Measurements from ENCODE around the gene HAPSTR1.
"Not testable (repeated sequence)": the region's sequence is repeated elsewhere in the genome, so short reads cannot be mapped to it uniquely, and the experiment has no call there.

HAPSTR1 gene

GRCh38 chr16:9090960-9091866, at the start of gene HAPSTR1:
TSS of gene HAPSTR1 (plus strand) at chr16:9091644. CDS start at chr16:9092045, 401 bp downstream.
- peak; percentile 94 for DNase-seq (ENCODE audit: low spot score)

GRCh38 chr16:9042533-9042932, 48.9 kb upstream of the HAPSTR1 start:
- DNase-seq (ENCODE audit: low spot score): no peak

GRCh38 chr16:9042964-9043680, 48.3 kb upstream of the HAPSTR1 start:
- DNase-seq (ENCODE audit: low spot score): no peak

- DNase-seq (ENCODE audit: low spot score): not testable (repeated sequence)
These were observed 45.9 kb upstream of the HAPSTR1 start for GRCh38 chr16:9045562-9045961.

GRCh38 chr16:9046667-9047055, 44.8 kb upstream of the HAPSTR1 start:
- no peak for DNase-seq (ENCODE audit: low spot score)

- DNase-seq (ENCODE audit: low spot score): peak; percentile 59
These were observed 43.6 kb upstream of the HAPSTR1 start for GRCh38 chr16:9047689-9048301.

GRCh38 chr16:9048302-9048700, 43.1 kb upstream of the HAPSTR1 start:
- DNase-seq (ENCODE audit: low spot score): no peak

GRCh38 chr16:9049241-9049640, 42.2 kb upstream of the HAPSTR1 start:
- no peak for DNase-seq (ENCODE audit: low spot score)

- DNase-seq (ENCODE audit: low spot score): peak; percentile 41
These were observed 41.2 kb upstream of the HAPSTR1 start for GRCh38 chr16:9050102-9050830.

GRCh38 chr16:9053006-9053601, 38.3 kb upstream of the HAPSTR1 start:
- DNase-seq (ENCODE audit: low spot score): peak; percentile 70

GRCh38 chr16:9054460-9054859, 37.0 kb upstream of the HAPSTR1 start:
- DNase-seq (ENCODE audit: low spot score): no peak

GRCh38 chr16:9055115-9055514, 36.3 kb upstream of the HAPSTR1 start:
- no peak for DNase-seq (ENCODE audit: low spot score)

- DNase-seq (ENCODE audit: low spot score): no peak
These were observed 35.8 kb upstream of the HAPSTR1 start for GRCh38 chr16:9055661-9056060.

GRCh38 chr16:9056061-9056460, 35.4 kb upstream of the HAPSTR1 start:
- DNase-seq (ENCODE audit: low spot score): no peak

GRCh38 chr16:9058211-9058610, 33.2 kb upstream of the HAPSTR1 start:
- DNase-seq (ENCODE audit: low spot score): no peak

GRCh38 chr16:9060225-9060624, 31.2 kb upstream of the HAPSTR1 start:
- no peak for DNase-seq (ENCODE audit: low spot score)

- no peak for DNase-seq (ENCODE audit: low spot score)
These were observed 30.1 kb upstream of the HAPSTR1 start for GRCh38 chr16:9061358-9061813.

GRCh38 chr16:9062301-9062700, 29.1 kb upstream of the HAPSTR1 start:
- no peak for DNase-seq (ENCODE audit: low spot score)

- no peak for DNase-seq (ENCODE audit: low spot score)
These were observed 26.4 kb upstream of the HAPSTR1 start for GRCh38 chr16:9065077-9065476.

- DNase-seq (ENCODE audit: low spot score): no peak
These were observed 22.6 kb upstream of the HAPSTR1 start for GRCh38 chr16:9068886-9069285.

- no peak for DNase-seq (ENCODE audit: low spot score)
These were observed 21.2 kb upstream of the HAPSTR1 start for GRCh38 chr16:9070254-9070653.

- DNase-seq (ENCODE audit: low spot score): no peak
These were observed 20.1 kb upstream of the HAPSTR1 start for GRCh38 chr16:9071377-9071776.
